ENCODE results near the gene ITGAD.

The ITGAD gene

GRCh38 chr16:31352376-31353115 lies 40.6 kb upstream of the ITGAD start:
- Histone ChIP-seq H4K20me1 (ENCODE audit: insufficient read depth, low read length) (no peaks in the 10 kb centered on the region; the same call in 1 of the 2 replicates), H3K9ac (ENCODE audit: low read depth, low read length) (no peak overlapping the region), H3K79me2 (ENCODE audit: insufficient read depth, low read length) (no peaks in the 10 kb centered on the region), H3K4me3 (ENCODE audit: low read depth in 1 of 2, low read length in 2 of 2) (no peak overlapping the region), H3K4me1 (ENCODE audit: insufficient read depth, low read length) (no peaks in the 10 kb centered on the region), H3K27me3 (ENCODE audit: insufficient read depth, low read length, poor library complexity) (no peaks in the 10 kb centered on the region), H3K4me2 (ENCODE audit: insufficient read depth, low read length) (no peak overlapping the region), H2AFZ (ENCODE audit: low read depth, low read length) (no peak overlapping the region), H3K36me3 (ENCODE audit: insufficient read depth, low read length) (no peaks in the 10 kb centered on the region), H3K27ac (ENCODE audit: low read length) (no peak overlapping the region), H3K9me3 (ENCODE audit: insufficient read depth, low read length, severe bottlenecking) (no peaks in the 10 kb centered on the region)
- ATAC-seq (ENCODE audit: insufficient read depth, low read depth) (no peak), DNase-seq (no peak)
- no peak for TF ChIP-seq CTCF (IDR thresholded peaks at IDR 0.05; ENCODE audit: borderline replicate concordance, extremely low read depth, low read length, poor library complexity, severe bottlenecking)
- TF ChIP-seq EZH2 (IDR thresholded peaks at IDR 0.05; ENCODE audit: borderline replicate concordance, low read depth, low read length, severe bottlenecking): no peak

GRCh38 chr16:31354394-31355291 lies 38.5 kb upstream of the ITGAD start, which contains the start of gene ITGAX:
TSS of gene ITGAX (plus strand) at chr16:31355176. CDS start at chr16:31355255, 79 bp downstream.
- H3K36me3 ChIP-seq (ENCODE audit: insufficient read depth, low read length): no peaks in the 10 kb centered on the region
- H3K4me3 ChIP-seq (ENCODE audit: low read depth in 1 of 2, low read length in 2 of 2): no peak within 1 kb of the TSS
- H3K27me3 ChIP-seq (ENCODE audit: insufficient read depth, low read length, poor library complexity): no peaks in the 10 kb centered on the region
- H4K20me1 ChIP-seq (ENCODE audit: insufficient read depth, low read length): no peaks in the 10 kb centered on the region
- DNase-seq (peak; percentile 13), ATAC-seq (ENCODE audit: insufficient read depth, low read depth) (peak; percentile 47; the same call in 1 of the 3 replicates)
- no peaks in the 10 kb centered on the region for H3K9me3 ChIP-seq (ENCODE audit: insufficient read depth, low read length, severe bottlenecking)
- H3K79me2 ChIP-seq (ENCODE audit: insufficient read depth, low read length): no peaks in the 10 kb centered on the region
- H3K9ac ChIP-seq (ENCODE audit: low read depth, low read length): no peak within 1 kb of the TSS
- no peak within 1 kb of the TSS for H3K27ac ChIP-seq (ENCODE audit: low read length)
- TF ChIP-seq EZH2 (IDR thresholded peaks at IDR 0.05; ENCODE audit: borderline replicate concordance, low read depth, low read length, severe bottlenecking): no peak
- no peak for TF ChIP-seq CTCF (IDR thresholded peaks at IDR 0.05; ENCODE audit: borderline replicate concordance, extremely low read depth, low read length, poor library complexity, severe bottlenecking)
- no peaks in the 10 kb centered on the region for H3K4me1 ChIP-seq (ENCODE audit: insufficient read depth, low read length)
- H3K4me2 ChIP-seq (ENCODE audit: insufficient read depth, low read length): no peak within 1 kb of the TSS
- no peak within 1 kb of the TSS for H2AFZ ChIP-seq (ENCODE audit: low read depth, low read length)

GRCh38 chr16:31355431-31356100 lies 37.6 kb upstream of the ITGAD start:
- H3K9me3 ChIP-seq (ENCODE audit: insufficient read depth, low read length, severe bottlenecking): no peaks in the 10 kb centered on the region
- H4K20me1 ChIP-seq (ENCODE audit: insufficient read depth, low read length): no peaks in the 10 kb centered on the region
- no peak overlapping the region for H3K27ac ChIP-seq (ENCODE audit: low read length)
- H3K4me1 ChIP-seq (ENCODE audit: insufficient read depth, low read length): no peaks in the 10 kb centered on the region
- H3K4me2 ChIP-seq (ENCODE audit: insufficient read depth, low read length): no peak overlapping the region
- no peaks in the 10 kb centered on the region for H3K79me2 ChIP-seq (ENCODE audit: insufficient read depth, low read length)
- no peak overlapping the region for H2AFZ ChIP-seq (ENCODE audit: low read depth, low read length)
- DNase-seq (no peak), ATAC-seq (ENCODE audit: insufficient read depth, low read depth) (no peak)
- TF ChIP-seq CTCF (IDR thresholded peaks at IDR 0.05; ENCODE audit: borderline replicate concordance, extremely low read depth, low read length, poor library complexity, severe bottlenecking) (no peak), EZH2 (IDR thresholded peaks at IDR 0.05; ENCODE audit: borderline replicate concordance, low read depth, low read length, severe bottlenecking) (no peak)
- no peaks in the 10 kb centered on the region for H3K27me3 ChIP-seq (ENCODE audit: insufficient read depth, low read length, poor library complexity)
- no peak overlapping the region for H3K9ac ChIP-seq (ENCODE audit: low read depth, low read length)
- H3K4me3 ChIP-seq (ENCODE audit: low read depth in 1 of 2, low read length in 2 of 2): no peak overlapping the region
- no peaks in the 10 kb centered on the region for H3K36me3 ChIP-seq (ENCODE audit: insufficient read depth, low read length)
